ENCODE data around the gene TFPT.

DNA sequence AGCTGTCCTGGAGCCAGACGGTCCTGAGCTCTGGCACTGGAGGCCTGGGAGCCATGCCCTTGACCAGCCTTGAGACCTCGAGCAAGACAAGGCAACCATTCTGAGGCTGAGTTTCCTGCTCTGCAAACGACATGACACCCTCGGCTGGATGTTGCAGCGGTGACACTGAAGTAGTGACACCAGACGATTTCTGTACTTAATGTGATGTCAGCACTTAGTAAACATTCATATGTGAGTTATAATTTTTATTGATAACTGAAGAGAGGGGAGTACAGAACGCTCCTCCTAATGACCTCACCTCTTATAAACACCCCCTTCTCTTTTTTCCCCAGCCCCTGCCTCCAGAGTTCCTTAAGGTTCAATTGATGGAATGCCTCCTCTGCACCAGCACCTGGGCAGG lies 7.0 kb downstream of the TFPT start:
- no peak for TF ChIP-seq YY1 (IDR thresholded peaks at IDR 0.05)
- TF ChIP-seq, protein P1, sequence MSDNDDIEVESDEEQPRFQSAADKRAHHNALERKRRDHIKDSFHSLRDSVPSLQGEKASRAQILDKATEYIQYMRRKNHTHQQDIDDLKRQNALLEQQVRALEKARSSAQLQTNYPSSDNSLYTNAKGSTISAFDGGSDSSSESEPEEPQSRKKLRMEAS (IDR thresholded peaks at IDR 0.05) = no peak
- TF ChIP-seq, protein P2, sequence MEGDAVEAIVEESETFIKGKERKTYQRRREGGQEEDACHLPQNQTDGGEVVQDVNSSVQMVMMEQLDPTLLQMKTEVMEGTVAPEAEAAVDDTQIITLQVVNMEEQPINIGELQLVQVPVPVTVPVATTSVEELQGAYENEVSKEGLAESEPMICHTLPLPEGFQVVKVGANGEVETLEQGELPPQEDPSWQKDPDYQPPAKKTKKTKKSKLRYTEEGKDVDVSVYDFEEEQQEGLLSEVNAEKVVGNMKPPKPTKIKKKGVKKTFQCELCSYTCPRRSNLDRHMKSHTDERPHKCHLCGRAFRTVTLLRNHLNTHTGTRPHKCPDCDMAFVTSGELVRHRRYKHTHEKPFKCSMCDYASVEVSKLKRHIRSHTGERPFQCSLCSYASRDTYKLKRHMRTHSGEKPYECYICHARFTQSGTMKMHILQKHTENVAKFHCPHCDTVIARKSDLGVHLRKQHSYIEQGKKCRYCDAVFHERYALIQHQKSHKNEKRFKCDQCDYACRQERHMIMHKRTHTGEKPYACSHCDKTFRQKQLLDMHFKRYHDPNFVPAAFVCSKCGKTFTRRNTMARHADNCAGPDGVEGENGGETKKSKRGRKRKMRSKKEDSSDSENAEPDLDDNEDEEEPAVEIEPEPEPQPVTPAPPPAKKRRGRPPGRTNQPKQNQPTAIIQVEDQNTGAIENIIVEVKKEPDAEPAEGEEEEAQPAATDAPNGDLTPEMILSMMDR (IDR thresholded peaks at IDR 0.05; ENCODE audit: low read depth, low read length, missing input control) = no peak
- no peak for TF ChIP-seq TAF1 (conservative IDR thresholded peaks at IDR 0.05)
- no peak for TF ChIP-seq HNF4A (conservative IDR thresholded peaks at IDR 0.05)
- no peak for TF ChIP-seq JUND (IDR thresholded peaks at IDR 0.05)
- TF ChIP-seq, protein P3, sequence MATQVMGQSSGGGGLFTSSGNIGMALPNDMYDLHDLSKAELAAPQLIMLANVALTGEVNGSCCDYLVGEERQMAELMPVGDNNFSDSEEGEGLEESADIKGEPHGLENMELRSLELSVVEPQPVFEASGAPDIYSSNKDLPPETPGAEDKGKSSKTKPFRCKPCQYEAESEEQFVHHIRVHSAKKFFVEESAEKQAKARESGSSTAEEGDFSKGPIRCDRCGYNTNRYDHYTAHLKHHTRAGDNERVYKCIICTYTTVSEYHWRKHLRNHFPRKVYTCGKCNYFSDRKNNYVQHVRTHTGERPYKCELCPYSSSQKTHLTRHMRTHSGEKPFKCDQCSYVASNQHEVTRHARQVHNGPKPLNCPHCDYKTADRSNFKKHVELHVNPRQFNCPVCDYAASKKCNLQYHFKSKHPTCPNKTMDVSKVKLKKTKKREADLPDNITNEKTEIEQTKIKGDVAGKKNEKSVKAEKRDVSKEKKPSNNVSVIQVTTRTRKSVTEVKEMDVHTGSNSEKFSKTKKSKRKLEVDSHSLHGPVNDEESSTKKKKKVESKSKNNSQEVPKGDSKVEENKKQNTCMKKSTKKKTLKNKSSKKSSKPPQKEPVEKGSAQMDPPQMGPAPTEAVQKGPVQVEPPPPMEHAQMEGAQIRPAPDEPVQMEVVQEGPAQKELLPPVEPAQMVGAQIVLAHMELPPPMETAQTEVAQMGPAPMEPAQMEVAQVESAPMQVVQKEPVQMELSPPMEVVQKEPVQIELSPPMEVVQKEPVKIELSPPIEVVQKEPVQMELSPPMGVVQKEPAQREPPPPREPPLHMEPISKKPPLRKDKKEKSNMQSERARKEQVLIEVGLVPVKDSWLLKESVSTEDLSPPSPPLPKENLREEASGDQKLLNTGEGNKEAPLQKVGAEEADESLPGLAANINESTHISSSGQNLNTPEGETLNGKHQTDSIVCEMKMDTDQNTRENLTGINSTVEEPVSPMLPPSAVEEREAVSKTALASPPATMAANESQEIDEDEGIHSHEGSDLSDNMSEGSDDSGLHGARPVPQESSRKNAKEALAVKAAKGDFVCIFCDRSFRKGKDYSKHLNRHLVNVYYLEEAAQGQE (IDR thresholded peaks at IDR 0.05) = no peak
- no peak for TF ChIP-seq EGR1 (IDR thresholded peaks at IDR 0.05; ENCODE audit: low read depth in 2 of 2)
- TF ChIP-seq, protein P4, sequence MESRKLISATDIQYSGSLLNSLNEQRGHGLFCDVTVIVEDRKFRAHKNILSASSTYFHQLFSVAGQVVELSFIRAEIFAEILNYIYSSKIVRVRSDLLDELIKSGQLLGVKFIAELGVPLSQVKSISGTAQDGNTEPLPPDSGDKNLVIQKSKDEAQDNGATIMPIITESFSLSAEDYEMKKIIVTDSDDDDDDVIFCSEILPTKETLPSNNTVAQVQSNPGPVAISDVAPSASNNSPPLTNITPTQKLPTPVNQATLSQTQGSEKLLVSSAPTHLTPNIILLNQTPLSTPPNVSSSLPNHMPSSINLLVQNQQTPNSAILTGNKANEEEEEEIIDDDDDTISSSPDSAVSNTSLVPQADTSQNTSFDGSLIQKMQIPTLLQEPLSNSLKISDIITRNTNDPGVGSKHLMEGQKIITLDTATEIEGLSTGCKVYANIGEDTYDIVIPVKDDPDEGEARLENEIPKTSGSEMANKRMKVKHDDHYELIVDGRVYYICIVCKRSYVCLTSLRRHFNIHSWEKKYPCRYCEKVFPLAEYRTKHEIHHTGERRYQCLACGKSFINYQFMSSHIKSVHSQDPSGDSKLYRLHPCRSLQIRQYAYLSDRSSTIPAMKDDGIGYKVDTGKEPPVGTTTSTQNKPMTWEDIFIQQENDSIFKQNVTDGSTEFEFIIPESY (IDR thresholded peaks at IDR 0.05) = no peak
- no peak for TF ChIP-seq RAD21 (IDR thresholded peaks at IDR 0.05)
- TF ChIP-seq GABPA (IDR thresholded peaks at IDR 0.05 in 1 of 2, conservative IDR thresholded peaks at IDR 0.05 in 1 of 2) = no peak
- TF ChIP-seq, protein P5, sequence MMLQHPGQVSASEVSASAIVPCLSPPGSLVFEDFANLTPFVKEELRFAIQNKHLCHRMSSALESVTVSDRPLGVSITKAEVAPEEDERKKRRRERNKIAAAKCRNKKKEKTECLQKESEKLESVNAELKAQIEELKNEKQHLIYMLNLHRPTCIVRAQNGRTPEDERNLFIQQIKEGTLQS (IDR thresholded peaks at IDR 0.05) = no peak
- TF ChIP-seq FOXA1 (IDR thresholded peaks at IDR 0.05) = no peak
- TF ChIP-seq SP1 (IDR thresholded peaks at IDR 0.05) = no peak
